Gastroesophageal sphincter (tissue), 3 donors: ENCODE measurements around the gene PCSK5.

ENCODE experiments used
- CTCF ChIP-seq, 4 experiments: fragments of 200-600 bp in 2 of 4; fragments of 450-650 bp in 2 of 4; sonication (generic) in 1 of 4; IDR thresholded peaks; one replicate each; pipeline ENCODE4 v1.5.1; 2017 to 2019; ENCODE audit warnings: antibody characterized with exemption in 4 of 4, mild to moderate bottlenecking in 2 of 4, moderate library complexity in 2 of 4
- POLR2A ChIP-seq, 2 donors: fragments of 450-650 bp; IDR thresholded peaks; one replicate each; pipeline ENCODE4 v1.6.1; 2017; ENCODE audit warnings: antibody characterized with exemption in 2 of 2, mild to moderate bottlenecking in 2 of 2, moderate library complexity in 1 of 2

GRCh38 chr9:76267284-76267652 lies 376.8 kb downstream of the PCSK5 start:
- TF ChIP-seq POLR2A (IDR thresholded peaks at IDR 0.05) (no peak), CTCF (IDR thresholded peaks at IDR 0.05) (no peak)
